Endothelial cell of umbilical vein (primary cell): ENCODE data around the gene EIF3K.

Experiments
- CTCF ChIP-seq, 2 donors: IDR thresholded peaks; 1 replicate in 1 of 2; 2 replicates in 1 of 2; pipeline ENCODE4 v1.5.1; 2011; ENCODE audit warnings: low read length in 2 of 2, mild to moderate bottlenecking in 2 of 2, moderate library complexity in 2 of 2, control low read depth in 1 of 2, inconsistent platforms in 1 of 2, low read depth in 1 of 2; ENCODE audit not compliant: insufficient read depth in 1 of 2; ENCODE audit errors: extremely low read depth in 1 of 2
- EZH2 ChIP-seq: IDR thresholded peaks from 2 replicates; pipeline ENCODE4 v1.6.1; 2012; ENCODE audit warnings: borderline replicate concordance, low read depth, mild to moderate bottlenecking, moderate library complexity, low read length, inconsistent platforms; ENCODE audit not compliant: severe bottlenecking
- GATA2 ChIP-seq: IDR thresholded peaks from 2 replicates; pipeline ENCODE4 v1.7.0; 2011; ENCODE audit warnings: low read depth, mild to moderate bottlenecking, moderate library complexity, mixed read lengths, low read length; ENCODE audit not compliant: insufficient read length, insufficient read depth
- JUN ChIP-seq: IDR thresholded peaks from 2 replicates; pipeline ENCODE4 v1.6.1; 2011; ENCODE audit warnings: borderline replicate concordance, low read depth; ENCODE audit not compliant: insufficient read length, insufficient read depth
- POLR2A ChIP-seq: IDR thresholded peaks from 2 replicates; pipeline ENCODE4 v1.6.1; 2012; ENCODE audit warnings: low read depth, mild to moderate bottlenecking, control low read depth, low read length
- POLR2AphosphoS5 ChIP-seq: IDR thresholded peaks from 2 replicates; pipeline ENCODE4 v1.6.1; 2012; ENCODE audit warnings: low read depth, mild to moderate bottlenecking, control low read depth, low read length, moderate library complexity; ENCODE audit not compliant: insufficient read depth
- TF ChIP-seq, protein P1 (sequence below): IDR thresholded peaks from 2 replicates; pipeline ENCODE4 v1.6.1; 2011; ENCODE audit not compliant: insufficient read depth, insufficient read length

DNA sequence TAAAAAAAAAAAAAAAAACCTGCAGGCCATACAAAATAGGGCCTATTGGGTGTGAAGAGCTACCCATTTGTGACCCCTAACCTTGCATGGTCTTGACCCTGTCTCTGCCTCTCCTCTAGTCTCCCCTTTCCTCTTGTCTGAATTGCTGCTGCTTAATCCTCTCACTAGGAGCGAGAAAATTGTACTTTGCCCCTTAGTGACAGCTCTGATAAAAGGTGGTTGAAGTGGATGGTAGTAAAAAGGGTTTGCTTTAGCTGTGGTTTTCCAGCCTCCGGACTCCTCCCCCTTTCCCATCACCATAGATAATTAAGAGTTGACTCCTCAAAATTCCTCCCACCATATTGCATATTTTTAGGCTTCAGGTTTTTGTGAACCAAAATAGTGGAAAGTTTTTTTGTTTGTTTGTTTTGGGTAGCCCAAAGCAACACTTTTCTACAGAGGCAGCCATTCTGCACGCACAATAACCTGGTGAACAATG, 52.0 kb downstream of the EIF3K start:
- TF ChIP-seq EZH2: no peak
- no peak for TF ChIP-seq POLR2AphosphoS5
- TF ChIP-seq POLR2A: no peak
- TF ChIP-seq CTCF (IDR thresholded peaks at IDR 0.05; ENCODE audit: extremely low read depth in 1 of 2, insufficient read depth in 1 of 2, low read depth in 1 of 2, low read length in 2 of 2): no peak
- no peak for TF ChIP-seq GATA2
- TF ChIP-seq, protein P1, sequence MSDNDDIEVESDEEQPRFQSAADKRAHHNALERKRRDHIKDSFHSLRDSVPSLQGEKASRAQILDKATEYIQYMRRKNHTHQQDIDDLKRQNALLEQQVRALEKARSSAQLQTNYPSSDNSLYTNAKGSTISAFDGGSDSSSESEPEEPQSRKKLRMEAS: no peak
- no peak for TF ChIP-seq JUN
